ENCODE results near the gene RD3L.

GRCh38 chr14:103974575-103974974 lies 32.2 kb upstream of the RD3L start:
- TF ChIP-seq POLR2A (IDR thresholded peaks at IDR 0.05), result no peak
- no peak for TF ChIP-seq CTCF (IDR thresholded peaks at IDR 0.05)
- TF ChIP-seq EP300 (IDR thresholded peaks at IDR 0.05), result no peak

Measured in tibial nerve (tissue), 4 donors.